NCI-H446 treated with DMSO at 0.1 percent for 48 hours (cell line): ENCODE data around the gene EPHB3.

Experiments
- DNase-seq: peaks from one replicate; lab custom pipeline; 2025; lab: John Stamatoyannopoulos, UW

Gene EPHB3

DNA sequence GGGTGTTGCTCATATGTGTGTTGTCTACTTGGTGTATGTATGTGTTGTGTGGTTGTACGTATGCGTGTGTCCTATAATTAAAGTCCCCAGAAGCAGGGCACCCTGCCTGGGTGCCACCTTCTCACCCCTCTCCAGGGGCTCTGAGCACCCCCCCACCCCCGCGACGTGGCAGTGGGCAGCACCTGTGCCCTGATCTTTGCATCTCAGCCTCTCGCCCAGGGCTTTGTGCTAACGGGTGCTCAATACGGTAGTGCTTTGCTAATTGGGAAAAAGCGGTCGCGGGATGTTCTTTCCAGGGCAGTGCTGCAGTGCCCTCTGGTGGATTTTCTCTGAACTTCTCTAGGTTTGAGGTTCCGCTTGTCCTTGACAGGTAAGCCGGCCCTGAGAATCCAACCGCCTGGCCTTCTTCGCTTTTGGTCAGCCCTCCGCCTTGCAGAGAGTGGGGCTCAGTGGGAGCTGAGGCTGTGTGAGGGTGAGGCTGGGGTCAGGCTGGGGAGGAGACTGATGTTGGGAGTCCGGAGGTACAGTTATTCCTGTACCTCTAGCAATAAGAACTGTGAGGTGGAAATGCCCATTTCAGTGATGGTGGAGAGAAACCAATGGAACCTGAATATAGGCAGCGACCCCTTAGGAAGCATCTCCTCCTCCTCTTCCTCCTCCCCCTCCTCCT lies 17.6 kb upstream of the EPHB3 start:
- DNase-seq = peak; percentile 19

GRCh38 chr3:184544513-184544861 lies 17.1 kb upstream of the EPHB3 start:
- DNase-seq = no peak

DNA sequence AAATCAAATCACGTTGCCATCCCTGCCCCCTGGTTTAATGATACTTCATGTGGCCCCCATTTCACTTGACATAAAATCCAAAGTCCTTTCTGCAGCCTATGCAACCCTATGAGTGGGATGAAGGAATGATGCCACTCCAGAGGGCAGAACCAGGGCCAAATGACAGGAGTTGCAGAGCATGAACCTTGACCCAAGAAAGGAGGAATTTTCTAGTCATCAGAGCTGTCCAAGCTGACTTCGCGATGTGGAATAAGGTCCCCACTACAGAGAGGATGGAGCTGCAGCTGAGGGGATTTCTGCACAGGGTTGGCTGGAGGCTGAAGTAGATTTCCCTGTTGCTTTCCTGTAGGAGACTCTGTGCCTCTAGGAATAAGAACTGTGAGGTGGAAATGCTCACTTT lies 15.8 kb upstream of the EPHB3 start:
- no peak for DNase-seq

DNA sequence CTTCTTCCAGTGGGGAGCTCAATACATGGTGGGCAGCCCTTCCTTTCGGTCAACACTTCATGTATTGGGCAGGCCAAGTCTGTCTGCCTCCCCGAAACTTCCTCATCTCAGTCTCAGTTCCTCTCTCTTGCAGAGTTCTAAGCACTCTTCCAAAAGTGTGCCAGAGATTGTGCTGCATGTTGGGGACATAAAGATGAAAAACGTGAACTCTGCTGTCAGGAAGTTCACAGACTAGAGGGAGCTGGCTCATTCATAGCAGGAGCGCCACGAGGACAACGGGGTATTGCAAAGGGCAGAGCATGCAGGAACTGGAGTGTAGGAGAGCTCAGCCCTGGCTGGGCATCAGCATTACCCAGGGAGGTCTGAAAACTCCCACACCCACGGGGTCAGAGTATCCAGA lies 15.3 kb upstream of the EPHB3 start:
- DNase-seq = no peak

GRCh38 chr3:184549796-184550577 lies 11.6 kb upstream of the EPHB3 start:
- DNase-seq = no peak

DNA sequence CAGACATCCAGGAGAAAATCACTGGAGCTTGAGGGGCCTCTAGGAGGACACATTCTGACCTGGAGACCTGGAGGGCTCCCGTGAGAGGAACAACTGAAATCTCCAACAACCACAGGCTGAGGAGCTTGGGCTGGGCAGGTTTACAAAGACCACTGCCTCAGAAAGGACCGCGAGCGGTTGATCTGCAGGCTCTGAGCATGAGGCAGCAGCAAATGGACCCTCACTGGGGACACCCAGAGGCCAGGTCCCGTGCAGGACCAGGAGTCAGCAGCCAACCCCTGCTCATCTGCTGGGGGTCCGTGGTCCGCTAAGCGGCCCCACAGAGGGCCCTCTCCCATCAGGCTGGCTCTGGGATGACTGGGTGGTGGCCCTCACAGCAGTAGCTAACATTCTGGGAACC lies 10.5 kb upstream of the EPHB3 start:
- no peak for DNase-seq

GRCh38 chr3:184551614-184552256 lies 9.8 kb upstream of the EPHB3 start:
- DNase-seq = no peak

DNA sequence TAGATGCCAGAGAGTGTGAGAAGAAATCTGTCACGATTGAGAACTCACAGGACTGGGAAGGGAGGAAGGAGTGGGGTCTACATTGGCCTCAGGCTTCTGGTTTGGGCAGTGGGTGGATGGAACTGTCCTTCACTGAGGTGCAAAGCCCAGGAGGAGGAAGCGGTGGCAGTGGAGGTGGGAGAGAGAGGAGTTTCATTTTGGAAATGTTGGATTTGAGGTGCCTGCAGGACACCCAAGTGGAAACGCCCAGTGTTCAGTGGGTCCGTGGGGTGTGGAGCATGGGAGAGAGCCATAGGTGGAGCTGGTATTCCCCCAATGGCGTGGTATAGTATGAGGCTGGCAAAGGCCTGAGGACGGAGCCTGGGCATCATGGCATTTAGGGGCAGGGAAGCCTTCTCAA lies 9.3 kb upstream of the EPHB3 start:
- DNase-seq = no peak

- DNase-seq = no peak
Measured at GRCh38 chr3:184552863-184553262, 8.7 kb upstream of the EPHB3 start.

DNA sequence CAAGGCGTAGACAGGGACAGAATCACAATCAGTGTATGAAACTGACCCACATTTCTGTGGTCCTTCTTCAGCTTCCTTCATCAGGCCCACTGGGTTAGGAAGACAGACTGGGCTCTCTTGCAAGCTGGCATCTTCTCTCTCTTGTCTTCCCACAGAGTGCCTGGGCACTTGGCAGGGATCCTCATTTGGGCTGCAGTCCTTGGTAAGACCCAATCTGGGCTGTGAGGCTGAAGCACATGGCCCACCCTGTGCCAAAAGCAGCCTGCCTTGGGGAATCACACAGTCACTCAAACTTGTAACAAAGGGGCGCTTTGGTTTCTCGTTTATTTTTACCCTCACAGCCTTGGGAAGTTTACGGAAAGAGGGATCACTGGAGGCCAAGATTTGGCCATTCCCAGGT lies 8.2 kb upstream of the EPHB3 start:
- DNase-seq = no peak

- no peak for DNase-seq
Measured at GRCh38 chr3:184554461-184554860, 7.1 kb upstream of the EPHB3 start.

GRCh38 chr3:184556582-184557347 lies 4.8 kb upstream of the EPHB3 start:
- DNase-seq = no peak

DNA sequence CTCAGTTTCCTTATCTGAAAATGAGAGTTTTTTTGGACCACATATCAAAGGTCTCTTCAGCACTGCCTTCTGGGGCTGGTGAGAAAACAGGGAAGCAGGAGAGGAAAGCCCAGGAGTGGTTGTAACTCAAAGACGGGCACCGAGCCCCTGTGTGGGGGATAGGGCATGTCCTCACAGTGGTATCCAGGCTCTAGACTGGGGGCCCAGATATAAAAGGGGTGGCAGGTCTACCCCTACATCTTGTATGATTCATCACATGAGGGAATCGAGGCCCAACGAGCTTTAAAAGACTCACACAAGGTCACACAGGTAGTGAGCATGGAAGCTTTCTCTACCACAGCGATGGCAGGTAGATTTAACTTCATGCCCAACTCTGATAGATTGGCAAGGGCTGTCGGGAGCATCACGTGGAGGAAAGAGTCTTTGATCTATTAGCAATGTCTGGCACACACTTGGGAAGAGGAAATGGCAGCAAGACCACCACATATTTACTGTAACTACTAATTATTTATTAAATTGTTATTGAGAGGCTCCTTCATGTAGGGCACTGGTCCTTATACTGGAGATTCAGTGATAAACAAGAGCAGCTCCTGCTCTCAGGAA lies 4.1 kb upstream of the EPHB3 start:
- DNase-seq = no peak

- DNase-seq = no peak
Measured at GRCh38 chr3:184558726-184559125, 2.9 kb upstream of the EPHB3 start.

DNA sequence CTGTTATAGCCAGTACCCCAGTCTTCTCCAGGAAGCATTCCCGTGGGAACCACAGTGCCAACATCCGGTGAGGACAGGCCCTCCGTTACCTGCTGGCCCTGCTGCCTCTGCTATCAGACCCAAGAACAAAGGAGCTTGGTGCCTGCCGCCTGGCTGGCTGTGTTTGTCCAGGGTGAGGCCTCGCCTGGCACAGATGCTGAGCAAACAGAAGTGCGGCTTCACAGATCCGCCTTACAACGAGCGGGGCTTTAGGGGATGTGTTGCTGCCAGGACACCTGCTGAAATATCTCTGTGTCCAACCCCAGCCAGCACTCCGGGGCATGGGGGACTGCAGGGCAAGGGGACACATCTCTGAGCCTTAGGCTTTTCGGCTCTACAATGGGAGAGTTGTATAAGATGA lies 2.2 kb upstream of the EPHB3 start:
- no peak for DNase-seq

GRCh38 chr3:184560531-184560930 lies 1.1 kb upstream of the EPHB3 start:
- DNase-seq = no peak

GRCh38 chr3:184561913-184562877 lies 610 bp downstream of the EPHB3 start:
- no peak for DNase-seq

DNA sequence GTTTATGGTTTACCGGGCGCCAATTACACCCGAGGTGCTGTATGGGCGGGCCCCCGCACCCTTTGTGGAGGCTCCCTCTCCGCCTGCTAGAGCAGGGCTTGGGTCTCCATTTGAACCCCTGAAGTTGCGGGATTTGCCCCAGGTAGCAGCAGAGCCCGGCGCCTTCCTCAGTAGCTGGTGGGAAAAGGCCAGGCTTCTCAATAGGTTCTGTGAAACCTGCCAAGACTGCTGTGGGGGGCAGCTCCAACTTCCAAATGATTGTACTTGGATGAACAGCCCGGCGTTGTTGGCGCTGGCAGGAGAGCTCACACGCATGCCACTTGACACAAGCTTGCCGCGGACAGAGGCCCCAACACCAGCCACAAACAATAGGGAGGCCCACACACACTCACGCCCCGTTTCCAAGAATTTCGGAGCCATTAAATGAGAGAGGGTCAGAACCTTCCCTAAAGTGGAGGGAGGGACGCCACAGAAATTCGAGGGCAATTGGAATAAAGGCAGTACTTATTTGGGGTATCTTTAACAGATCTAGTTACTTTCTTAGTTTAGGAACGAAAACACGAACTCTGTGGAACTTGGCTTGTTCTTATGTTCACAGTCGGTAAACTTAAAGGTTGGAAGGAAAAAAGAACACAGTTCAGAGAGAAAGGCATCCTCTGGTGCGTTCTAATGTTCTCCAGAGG lies 1.4 kb downstream of the EPHB3 start:
- no peak for DNase-seq

DNA sequence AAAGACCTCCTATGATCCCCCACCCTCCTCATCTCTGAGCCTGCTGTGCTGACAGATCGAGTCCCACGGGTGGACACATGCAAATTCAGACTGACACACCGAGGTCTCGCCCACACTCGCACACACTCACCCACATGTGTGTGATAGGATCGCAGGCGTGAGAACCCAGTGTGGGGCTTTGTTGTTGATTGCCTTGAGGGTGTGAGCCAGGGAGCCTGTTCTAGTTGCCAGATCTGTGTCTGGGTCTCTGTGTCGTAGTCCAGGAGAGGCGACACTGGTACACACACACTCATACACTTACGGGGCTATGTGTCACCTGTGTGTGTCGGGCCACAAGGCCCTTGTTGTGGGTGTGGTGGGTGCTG lies 2.0 kb downstream of the EPHB3 start:
- DNase-seq = no peak

GRCh38 chr3:184563941-184564684 lies 2.5 kb downstream of the EPHB3 start:
- no peak for DNase-seq
